ENCODE results near the gene LPIN3.

The LPIN3 gene

GRCh38 chr20:41348430-41349172, 8.0 kb downstream of the LPIN3 start:
- DNase-seq (ENCODE audit: extremely low read depth in 1 of 2, low read depth in 1 of 2): no peak

GRCh38 chr20:41349266-41349665, 8.6 kb downstream of the LPIN3 start:
- no peak for DNase-seq (ENCODE audit: extremely low read depth in 1 of 2, low read depth in 1 of 2)

- no peak for DNase-seq (ENCODE audit: extremely low read depth in 1 of 2, low read depth in 1 of 2)
These were observed 9.3 kb downstream of the LPIN3 start for GRCh38 chr20:41349943-41350342.

- DNase-seq (ENCODE audit: extremely low read depth in 1 of 2, low read depth in 1 of 2): no peak
These were observed 9.9 kb downstream of the LPIN3 start for GRCh38 chr20:41350408-41350962.

GRCh38 chr20:41352106-41352505, 11.5 kb downstream of the LPIN3 start:
- no peak for DNase-seq (ENCODE audit: extremely low read depth in 1 of 2, low read depth in 1 of 2)

GRCh38 chr20:41352666-41353065, 12.0 kb downstream of the LPIN3 start:
- DNase-seq (ENCODE audit: extremely low read depth in 1 of 2, low read depth in 1 of 2): no peak

- no peak for DNase-seq (ENCODE audit: extremely low read depth in 1 of 2, low read depth in 1 of 2)
These were observed 12.9 kb downstream of the LPIN3 start for GRCh38 chr20:41353530-41353929.

- DNase-seq (ENCODE audit: extremely low read depth in 1 of 2, low read depth in 1 of 2): no peak
These were observed 14.6 kb downstream of the LPIN3 start for GRCh38 chr20:41355192-41355591.

GRCh38 chr20:41355598-41356203, 15.1 kb downstream of the LPIN3 start:
- DNase-seq (ENCODE audit: extremely low read depth in 1 of 2, low read depth in 1 of 2): no peak

- no peak for DNase-seq (ENCODE audit: extremely low read depth in 1 of 2, low read depth in 1 of 2)
These were observed 16.3 kb downstream of the LPIN3 start for GRCh38 chr20:41356951-41357350.

GRCh38 chr20:41357424-41358163, 17.0 kb downstream of the LPIN3 start:
- no peak for DNase-seq (ENCODE audit: extremely low read depth in 1 of 2, low read depth in 1 of 2)

GRCh38 chr20:41358230-41358629, 17.6 kb downstream of the LPIN3 start:
- DNase-seq (ENCODE audit: extremely low read depth in 1 of 2, low read depth in 1 of 2): no peak

- no peak for DNase-seq (ENCODE audit: extremely low read depth in 1 of 2, low read depth in 1 of 2)
These were observed 18.1 kb downstream of the LPIN3 start for GRCh38 chr20:41358717-41359116.

GRCh38 chr20:41359541-41360011, 19.0 kb downstream of the LPIN3 start:
- DNase-seq (ENCODE audit: extremely low read depth in 1 of 2, low read depth in 1 of 2): no peak

- no peak for DNase-seq (ENCODE audit: extremely low read depth in 1 of 2, low read depth in 1 of 2)
These were observed 20.5 kb downstream of the LPIN3 start for GRCh38 chr20:41360831-41361756.

- no peak for DNase-seq (ENCODE audit: extremely low read depth in 1 of 2, low read depth in 1 of 2)
These were observed 21.4 kb downstream of the LPIN3 start for GRCh38 chr20:41361757-41362747.

- no peak for DNase-seq (ENCODE audit: extremely low read depth in 1 of 2, low read depth in 1 of 2)
These were observed 22.1 kb downstream of the LPIN3 start for GRCh38 chr20:41362748-41363140.

GRCh38 chr20:41363601-41364000, 23.0 kb downstream of the LPIN3 start:
- DNase-seq (ENCODE audit: extremely low read depth in 1 of 2, low read depth in 1 of 2): no peak

- DNase-seq (ENCODE audit: extremely low read depth in 1 of 2, low read depth in 1 of 2): no peak
These were observed 23.7 kb downstream of the LPIN3 start for GRCh38 chr20:41364236-41364855.
